ENCODE results near the gene TCAP.

DNA sequence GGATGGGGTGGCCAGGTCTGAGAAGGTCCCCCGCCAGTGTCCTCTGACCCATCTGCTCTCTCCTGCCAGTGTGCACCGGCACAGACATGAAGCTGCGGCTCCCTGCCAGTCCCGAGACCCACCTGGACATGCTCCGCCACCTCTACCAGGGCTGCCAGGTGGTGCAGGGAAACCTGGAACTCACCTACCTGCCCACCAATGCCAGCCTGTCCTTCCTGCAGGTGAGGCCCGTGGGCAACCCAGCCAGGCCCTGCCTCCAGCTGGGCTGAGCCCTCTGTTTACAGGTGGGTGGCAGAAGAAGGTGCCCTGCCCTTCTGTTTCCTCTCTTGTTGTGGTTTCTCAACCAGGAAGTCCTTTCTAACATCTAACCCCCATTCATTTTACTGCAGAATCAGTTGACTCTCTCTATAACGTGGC lies 41.8 kb downstream of the TCAP start:
- TF ChIP-seq CTCF (optimal IDR thresholded peaks at IDR 0.05 in 1 of 3, IDR thresholded peaks at IDR 0.05 in 1 of 3, conservative IDR thresholded peaks at IDR 0.05 in 1 of 3; ENCODE audit: extremely low read depth in 1 of 3, insufficient read depth in 2 of 3, low read length in 3 of 3) (no peak), EZH2 (IDR thresholded peaks at IDR 0.05; ENCODE audit: low read length) (no peak)

Data from keratinocyte (primary cell).